ENCODE data around the gene SORCS2. TPM values are rescaled to one million over a fixed set of nuclear protein-coding genes. Genes with fewer than 3 reads are reported as not detected.
A peak's percentile ranks its signal among the peaks of the same experiment; 100 is the strongest.

Gene SORCS2
- total and polyA plus RNA-seq, 2 of the 8 experiments (the other 6 are each of a cell fraction or from before 2014, with no cell fraction given), result 0.36 to 1.8 TPM

GRCh38 chr4:7693711-7694110 lies 501.4 kb downstream of the SORCS2 start:
- H2AK5ac ChIP-seq (ENCODE audit: low read depth, low read length), result no peak overlapping the region
- no peak overlapping the region for H3K9ac ChIP-seq (replicated peaks in 1 of 4; ENCODE audit: extremely low read depth in 1 of 4, low read depth in 3 of 4, low read length in 3 of 4)
- WGBS, 2 experiments (ENCODE audit: extremely low coverage in 1 of 2, insufficient coverage in 1 of 2, insufficient read length in 1 of 2, insufficient replicate concordance in 2 of 2, low coverage in 1 of 2, low lambda C conversion rate in 2 of 2, missing lambda C conversion rate in 1 of 2), result 87% methylated on average over 10 of the region's 12 CpGs; no CpG with 5 or more reads in 1 of the 2 experiments
- no peaks in the 10 kb centered on the region for H3K27me3 ChIP-seq (replicated peaks in 1 of 4; ENCODE audit: control insufficient read depth in 3 of 4, extremely low read depth in 1 of 4, insufficient read depth in 3 of 4, low read length in 3 of 4)
- peaks cover 0 to 6% of the 10 kb centered on the region in 2 experiments for H4K20me1 ChIP-seq (replicated peaks in 1 of 2; ENCODE audit: control insufficient read depth in 1 of 2, insufficient read depth in 2 of 2, low read length in 2 of 2)
- no peak overlapping the region for H2AFZ ChIP-seq (ENCODE audit: low read length)
- ChIA-PET CTCF (ENCODE audit: partially characterized antibody) (interaction anchor here (0.9 to 1.2 kb wide), 2 partner anchors 10 to 112 kb away, joined by 3 read pairs; no protein-coding TSS in a partner anchor), POLR2A (ENCODE audit: partially characterized antibody) (no interaction called here)
- no peak overlapping the region for H2BK15ac ChIP-seq (ENCODE audit: low read length)
- H3K18ac ChIP-seq (ENCODE audit: extremely low read depth, low read length), result no peak overlapping the region
- FAIRE-seq, result no peak
- no peak for TF ChIP-seq CBX8 (IDR thresholded peaks at IDR 0.05; ENCODE audit: borderline replicate concordance, low read depth, low read length)
- TF ChIP-seq CTCF (IDR thresholded peaks at IDR 0.05; ENCODE audit: control extremely low read depth in 1 of 3, insufficient read depth in 1 of 3, low read depth in 1 of 3, low read length in 3 of 3), result no peak
- no peak for TF ChIP-seq POLR2AphosphoS5 (IDR thresholded peaks at IDR 0.05; ENCODE audit: low read depth, low read length)
- no peak for TF ChIP-seq TEAD4 (IDR thresholded peaks at IDR 0.05; ENCODE audit: low read depth, low read length)
- no peak for TF ChIP-seq SRF (IDR thresholded peaks at IDR 0.05; ENCODE audit: low read depth, low read length)
- TF ChIP-seq JUND (IDR thresholded peaks at IDR 0.05; ENCODE audit: low read length), result no peak
- TF ChIP-seq CEBPB (IDR thresholded peaks at IDR 0.05; ENCODE audit: low read depth, low read length), result no peak
- no peak for TF ChIP-seq POU5F1 (IDR thresholded peaks at IDR 0.05; ENCODE audit: low read depth, low read length)
- TF ChIP-seq ZNF274 (IDR thresholded peaks at IDR 0.05; ENCODE audit: borderline replicate concordance, extremely low read depth, low read length), result no peak
- H2BK120ac ChIP-seq (replicated peaks; ENCODE audit: low read depth, low read length), result no peak overlapping the region
- no peak overlapping the region for H3K14ac ChIP-seq (ENCODE audit: insufficient read length)
- H3K79me1 ChIP-seq (ENCODE audit: low read depth, low read length), result no peaks in the 10 kb centered on the region
- H3K36me3 ChIP-seq (ENCODE audit: control insufficient read depth in 2 of 4, insufficient read depth in 4 of 4, low read length in 3 of 4), result no peaks in the 10 kb centered on the region
- H3K56ac ChIP-seq (replicated peaks; ENCODE audit: insufficient read length, low read depth, low read length), result no peak overlapping the region
- no peak overlapping the region for H4K5ac ChIP-seq (ENCODE audit: insufficient read length, low read depth, low read length)
- no peak overlapping the region for H2BK5ac ChIP-seq (ENCODE audit: low read depth, low read length)
- H3K4me3 ChIP-seq (ENCODE audit: extremely low read depth in 1 of 4, insufficient read depth in 2 of 4, low read depth in 3 of 4, low read length in 4 of 4), result no peak overlapping the region
- peaks cover 14% of the 10 kb centered on the region; the same call in 1 of the 2 replicates for H3K23me2 ChIP-seq (ENCODE audit: low read depth, low read length)
- no peak overlapping the region for H2BK20ac ChIP-seq (ENCODE audit: low read length)
- no peak overlapping the region for H3K4me2 ChIP-seq (ENCODE audit: insufficient read depth in 1 of 2, low read depth in 2 of 2, low read length in 2 of 2)
- H3K9me3 ChIP-seq (ENCODE audit: insufficient read depth in 2 of 2, low read depth in 1 of 2, low read length in 1 of 2), result no peaks in the 10 kb centered on the region
- H4K8ac ChIP-seq (ENCODE audit: extremely low read depth, insufficient read depth, low read length), result peak overlapping the region; percentile 46; the same call in 1 of the 2 replicates
- H3K23ac ChIP-seq (ENCODE audit: insufficient read length), result no peak overlapping the region
- no peak for DNase-seq (ENCODE audit: low read depth in 1 of 2, low spot score in 2 of 2)
- no peak overlapping the region for H2BK12ac ChIP-seq (ENCODE audit: low read depth, low read length)
- no peak overlapping the region for H4K91ac ChIP-seq (replicated peaks; ENCODE audit: insufficient read length, low read length)
- H3K79me2 ChIP-seq (ENCODE audit: control insufficient read depth in 1 of 2, insufficient read depth in 2 of 2, low read length in 2 of 2), result no peaks in the 10 kb centered on the region
- H3K27ac ChIP-seq (ENCODE audit: low read depth, low read length), result no peak overlapping the region
- H3K4me1 ChIP-seq (replicated peaks in 1 of 4; ENCODE audit: control insufficient read depth in 3 of 4, insufficient read depth in 4 of 4, low read length in 3 of 4), result 0 out of 7 replicates have a peak, but pooled peaks cover 0 to 2% (median 0%) of the 10 kb centered on the region in 4 experiments
- no peak overlapping the region for H3K4ac ChIP-seq (replicated peaks; ENCODE audit: insufficient read length, low read depth, low read length)
